ENCODE data around the gene RYR3.

Gene RYR3

GRCh38 chr15:33395846-33396245 lies 85.1 kb downstream of the RYR3 start:
- no peak overlapping the region for H3K4me2 ChIP-seq (ENCODE audit: low read depth, low read length, poor library complexity, severe bottlenecking)

GRCh38 chr15:33396475-33396874 lies 85.7 kb downstream of the RYR3 start:
- H3K79me2 ChIP-seq (ENCODE audit: insufficient read depth, low read length) = no peaks in the 10 kb centered on the region
- H3K9ac ChIP-seq (ENCODE audit: low read length) = no peak overlapping the region
- H3K36me3 ChIP-seq (ENCODE audit: low read length) = no peaks in the 10 kb centered on the region
- H3K27me3 ChIP-seq (ENCODE audit: low read length) = no peaks in the 10 kb centered on the region
- H4K20me1 ChIP-seq (ENCODE audit: low read depth, low read length) = no peaks in the 10 kb centered on the region
- H3F3A ChIP-seq (ENCODE audit: insufficient read depth) = no peaks in the 10 kb centered on the region
- TF ChIP-seq CTCF (IDR thresholded peaks at IDR 0.05; ENCODE audit: insufficient read depth, low read length, poor library complexity, severe bottlenecking) (no peak), EZH2phosphoT487 (conservative IDR thresholded peaks at IDR 0.05; ENCODE audit: low read length) (no peak)
- no peak overlapping the region for H3K27ac ChIP-seq (ENCODE audit: low read depth, low read length)
- no peaks in the 10 kb centered on the region for H3K9me2 ChIP-seq (replicated peaks; ENCODE audit: insufficient read depth, low read length)
- no peak overlapping the region for H3K4me2 ChIP-seq (ENCODE audit: low read depth, low read length, poor library complexity, severe bottlenecking)
- H3K9me3 ChIP-seq (ENCODE audit: insufficient read depth, low read length) = no peaks in the 10 kb centered on the region
- H3K4me3 ChIP-seq (ENCODE audit: insufficient read depth, low read length, poor library complexity, severe bottlenecking) = no peak overlapping the region
- no peak overlapping the region for H2AFZ ChIP-seq (ENCODE audit: low read depth, low read length, severe bottlenecking)

More at GRCh38 chr15:33395846-33396245, 85.1 kb downstream of the RYR3 start:
- no peaks in the 10 kb centered on the region for H3K79me2 ChIP-seq (ENCODE audit: insufficient read depth, low read length)
- TF ChIP-seq CTCF (IDR thresholded peaks at IDR 0.05; ENCODE audit: insufficient read depth, low read length, poor library complexity, severe bottlenecking) (no peak), EZH2phosphoT487 (conservative IDR thresholded peaks at IDR 0.05; ENCODE audit: low read length) (no peak)
- no peaks in the 10 kb centered on the region for H3K27me3 ChIP-seq (ENCODE audit: low read length)
- H4K20me1 ChIP-seq (ENCODE audit: low read depth, low read length) = no peaks in the 10 kb centered on the region
- H3K4me3 ChIP-seq (ENCODE audit: insufficient read depth, low read length, poor library complexity, severe bottlenecking) = no peak overlapping the region
- no peak overlapping the region for H3K27ac ChIP-seq (ENCODE audit: low read depth, low read length)
- H3F3A ChIP-seq (ENCODE audit: insufficient read depth) = no peaks in the 10 kb centered on the region
- no peaks in the 10 kb centered on the region for H3K9me2 ChIP-seq (replicated peaks; ENCODE audit: insufficient read depth, low read length)
- H2AFZ ChIP-seq (ENCODE audit: low read depth, low read length, severe bottlenecking) = no peak overlapping the region
- H3K9ac ChIP-seq (ENCODE audit: low read length) = no peak overlapping the region
- H3K9me3 ChIP-seq (ENCODE audit: insufficient read depth, low read length) = no peaks in the 10 kb centered on the region
- H3K36me3 ChIP-seq (ENCODE audit: low read length) = no peaks in the 10 kb centered on the region

- no peaks in the 10 kb centered on the region for H3K79me2 ChIP-seq (ENCODE audit: insufficient read depth, low read length)
- no peaks in the 10 kb centered on the region for H3K9me3 ChIP-seq (ENCODE audit: insufficient read depth, low read length)
- no peak overlapping the region for H3K9ac ChIP-seq (ENCODE audit: low read length)
- no peak overlapping the region for H3K27ac ChIP-seq (ENCODE audit: low read depth, low read length)
- no peaks in the 10 kb centered on the region for H3K27me3 ChIP-seq (ENCODE audit: low read length)
- H3K4me2 ChIP-seq (ENCODE audit: low read depth, low read length, poor library complexity, severe bottlenecking) = no peak overlapping the region
- H3K4me3 ChIP-seq (ENCODE audit: insufficient read depth, low read length, poor library complexity, severe bottlenecking) = no peak overlapping the region
- no peaks in the 10 kb centered on the region for H3K9me2 ChIP-seq (replicated peaks; ENCODE audit: insufficient read depth, low read length)
- no peak for TF ChIP-seq EZH2phosphoT487 (conservative IDR thresholded peaks at IDR 0.05; ENCODE audit: low read length)
- H4K20me1 ChIP-seq (ENCODE audit: low read depth, low read length) = no peaks in the 10 kb centered on the region
- no peaks in the 10 kb centered on the region for H3K36me3 ChIP-seq (ENCODE audit: low read length)
- H2AFZ ChIP-seq (ENCODE audit: low read depth, low read length, severe bottlenecking) = no peak overlapping the region
- H3F3A ChIP-seq (ENCODE audit: insufficient read depth) = no peaks in the 10 kb centered on the region
Measured at GRCh38 chr15:33398555-33398954, 87.8 kb downstream of the RYR3 start.

- no peak overlapping the region for H3K9ac ChIP-seq (ENCODE audit: low read length)
- no peaks in the 10 kb centered on the region for H3K9me3 ChIP-seq (ENCODE audit: insufficient read depth, low read length)
- H3K4me3 ChIP-seq (ENCODE audit: insufficient read depth, low read length, poor library complexity, severe bottlenecking) = no peak overlapping the region
- H3K27ac ChIP-seq (ENCODE audit: low read depth, low read length) = no peak overlapping the region
- TF ChIP-seq CTCF (IDR thresholded peaks at IDR 0.05; ENCODE audit: insufficient read depth, low read length, poor library complexity, severe bottlenecking) (no peak), EZH2phosphoT487 (conservative IDR thresholded peaks at IDR 0.05; ENCODE audit: low read length) (no peak)
- no peaks in the 10 kb centered on the region for H3F3A ChIP-seq (ENCODE audit: insufficient read depth)
- H3K4me2 ChIP-seq (ENCODE audit: low read depth, low read length, poor library complexity, severe bottlenecking) = no peak overlapping the region
- no peaks in the 10 kb centered on the region for H3K9me2 ChIP-seq (replicated peaks; ENCODE audit: insufficient read depth, low read length)
- H4K20me1 ChIP-seq (ENCODE audit: low read depth, low read length) = no peaks in the 10 kb centered on the region
- no peaks in the 10 kb centered on the region for H3K79me2 ChIP-seq (ENCODE audit: insufficient read depth, low read length)
- no peaks in the 10 kb centered on the region for H3K27me3 ChIP-seq (ENCODE audit: low read length)
- H3K36me3 ChIP-seq (ENCODE audit: low read length) = no peaks in the 10 kb centered on the region
- no peak overlapping the region for H2AFZ ChIP-seq (ENCODE audit: low read depth, low read length, severe bottlenecking)
Measured at GRCh38 chr15:33400941-33401340, 90.2 kb downstream of the RYR3 start.

Measured in SU-DHL-6 (cell line).